Measurements from ENCODE around the gene IKBKE. TPM values are rescaled to one million over a fixed set of nuclear protein-coding genes. Genes with fewer than 3 reads are reported as not detected.

Gene IKBKE
- total RNA-seq, 2 donors from 2014 or later: 3.6 to 6.1 TPM

DNA sequence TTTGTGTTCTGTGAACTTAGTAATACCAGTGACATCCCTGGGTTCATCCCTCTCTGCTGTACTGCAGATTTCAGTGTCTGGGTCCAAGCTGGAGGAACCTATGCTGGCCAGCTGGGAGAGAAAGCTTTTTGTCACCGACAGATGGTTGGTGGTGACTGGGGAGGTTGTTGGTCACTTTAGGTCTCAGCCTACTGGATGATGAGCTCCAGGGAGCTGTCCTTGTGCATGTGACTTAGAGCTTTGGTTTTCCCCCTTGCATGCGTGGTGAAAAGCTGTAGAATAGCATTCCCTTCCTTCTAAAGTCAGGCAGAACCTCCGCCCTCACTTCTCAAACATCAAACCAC is 22.9 kb upstream of the IKBKE start:
- H3K4me3 ChIP-seq: no peak overlapping the region
- no peaks in the 10 kb centered on the region for H3K9me3 ChIP-seq
- no peak overlapping the region for H3K27ac ChIP-seq
- no peak for DNase-seq (ENCODE audit: low spot score)
- intact Hi-C loops (cut with DNase I): no loop called here
- WGBS: 91% methylated on average over 2 of the region's 3 CpGs
- no peaks in the 10 kb centered on the region for H3K4me1 ChIP-seq (replicated peaks)
- no peaks in the 10 kb centered on the region for H3K27me3 ChIP-seq (replicated peaks; ENCODE audit: insufficient read depth)
- H3K36me3 ChIP-seq: no peaks in the 10 kb centered on the region
- TF ChIP-seq, protein P1, sequence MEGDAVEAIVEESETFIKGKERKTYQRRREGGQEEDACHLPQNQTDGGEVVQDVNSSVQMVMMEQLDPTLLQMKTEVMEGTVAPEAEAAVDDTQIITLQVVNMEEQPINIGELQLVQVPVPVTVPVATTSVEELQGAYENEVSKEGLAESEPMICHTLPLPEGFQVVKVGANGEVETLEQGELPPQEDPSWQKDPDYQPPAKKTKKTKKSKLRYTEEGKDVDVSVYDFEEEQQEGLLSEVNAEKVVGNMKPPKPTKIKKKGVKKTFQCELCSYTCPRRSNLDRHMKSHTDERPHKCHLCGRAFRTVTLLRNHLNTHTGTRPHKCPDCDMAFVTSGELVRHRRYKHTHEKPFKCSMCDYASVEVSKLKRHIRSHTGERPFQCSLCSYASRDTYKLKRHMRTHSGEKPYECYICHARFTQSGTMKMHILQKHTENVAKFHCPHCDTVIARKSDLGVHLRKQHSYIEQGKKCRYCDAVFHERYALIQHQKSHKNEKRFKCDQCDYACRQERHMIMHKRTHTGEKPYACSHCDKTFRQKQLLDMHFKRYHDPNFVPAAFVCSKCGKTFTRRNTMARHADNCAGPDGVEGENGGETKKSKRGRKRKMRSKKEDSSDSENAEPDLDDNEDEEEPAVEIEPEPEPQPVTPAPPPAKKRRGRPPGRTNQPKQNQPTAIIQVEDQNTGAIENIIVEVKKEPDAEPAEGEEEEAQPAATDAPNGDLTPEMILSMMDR (IDR thresholded peaks at IDR 0.05): no peak
- TF ChIP-seq POLR2AphosphoS5 (IDR thresholded peaks at IDR 0.05) (no peak), POLR2A (IDR thresholded peaks at IDR 0.05) (no peak)

DNA sequence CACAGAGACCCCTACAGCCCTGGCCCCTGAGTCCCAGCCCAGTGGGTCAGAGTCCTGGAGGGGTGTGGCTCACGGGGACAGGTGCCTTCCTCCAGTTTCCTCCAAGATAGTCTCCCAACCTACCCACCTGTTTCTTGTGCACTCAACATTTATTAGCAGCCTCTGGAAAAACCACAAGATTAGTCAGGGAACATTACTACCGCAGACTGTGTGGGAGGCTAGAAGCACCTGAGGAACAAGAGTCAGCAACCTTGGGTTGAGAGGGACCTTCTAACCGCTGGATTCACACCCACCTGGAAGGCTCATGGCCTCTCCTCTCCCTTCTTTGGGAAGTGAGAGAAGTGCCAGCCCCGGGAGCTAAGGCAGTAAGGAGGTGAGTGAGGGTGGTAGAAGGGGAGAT is 22.5 kb upstream of the IKBKE start:
- H3K9me3 ChIP-seq: no peaks in the 10 kb centered on the region
- H3K4me3 ChIP-seq: no peak overlapping the region
- DNase-seq (ENCODE audit: low spot score): no peak
- H3K27ac ChIP-seq: no peak overlapping the region
- H3K27me3 ChIP-seq (replicated peaks; ENCODE audit: insufficient read depth): no peaks in the 10 kb centered on the region
- no peaks in the 10 kb centered on the region for H3K4me1 ChIP-seq (replicated peaks)
- no peak for TF ChIP-seq POLR2A (IDR thresholded peaks at IDR 0.05)
- TF ChIP-seq, protein P1 (IDR thresholded peaks at IDR 0.05): no peak
- no peaks in the 10 kb centered on the region for H3K36me3 ChIP-seq
- 94% methylated on average over 4 of the region's 4 CpGs for WGBS
- intact Hi-C loops (cut with DNase I): no loop called here

DNA sequence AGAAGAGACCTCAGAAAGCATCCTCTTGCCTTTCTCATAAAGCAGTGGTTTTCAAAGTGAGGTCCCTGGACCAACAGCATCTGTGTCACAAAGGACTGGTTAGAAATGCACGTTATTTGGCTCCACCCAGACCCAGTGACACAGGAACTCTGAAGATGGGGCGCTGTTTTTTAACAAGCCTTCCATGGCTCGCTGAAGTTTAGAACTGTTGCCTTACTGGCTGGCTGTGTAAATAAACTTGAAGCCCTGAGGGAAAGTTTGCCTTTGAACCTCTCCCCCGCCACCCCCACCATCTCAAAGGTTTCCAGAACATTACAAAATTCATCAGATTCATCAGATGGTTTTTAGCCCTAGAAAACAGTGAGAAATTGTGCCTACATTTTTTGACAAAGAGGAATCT is 21.8 kb upstream of the IKBKE start:
- intact Hi-C loops (cut with DNase I): no loop called here
- Histone ChIP-seq H3K9me3 (no peaks in the 10 kb centered on the region), H3K4me1 (replicated peaks) (no peaks in the 10 kb centered on the region), H3K27ac (no peak overlapping the region), H3K36me3 (no peaks in the 10 kb centered on the region), H3K4me3 (no peak overlapping the region), H3K27me3 (replicated peaks; ENCODE audit: insufficient read depth) (no peaks in the 10 kb centered on the region)
- no peak for DNase-seq (ENCODE audit: low spot score)
- 46% methylated on average over 4 of the region's 4 CpGs for WGBS
- TF ChIP-seq POLR2A (IDR thresholded peaks at IDR 0.05): no peak
- TF ChIP-seq POLR2AphosphoS5 (IDR thresholded peaks at IDR 0.05): no peak
- TF ChIP-seq, protein P1 (IDR thresholded peaks at IDR 0.05): no peak

DNA sequence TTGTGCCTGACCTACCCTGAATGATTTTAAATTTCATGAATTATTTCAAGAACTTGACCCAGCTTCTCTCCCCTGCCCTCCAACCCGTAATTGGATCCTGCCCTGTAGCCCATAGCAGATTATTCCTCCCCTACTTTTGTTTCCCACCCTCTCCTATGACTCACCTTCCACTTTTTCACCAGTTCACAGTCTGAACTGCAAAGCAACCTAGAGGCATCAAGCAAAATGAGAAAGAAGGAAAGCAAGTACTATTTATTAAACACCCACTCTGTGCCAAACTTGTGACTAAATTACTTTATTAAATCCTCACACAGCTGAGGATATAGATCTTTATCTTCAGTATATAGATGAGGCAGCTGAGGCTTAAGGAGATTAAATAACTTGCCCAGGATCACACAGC is 20.7 kb upstream of the IKBKE start:
- no peaks in the 10 kb centered on the region for H3K36me3 ChIP-seq
- H3K27ac ChIP-seq: no peak overlapping the region
- TF ChIP-seq POLR2AphosphoS5 (IDR thresholded peaks at IDR 0.05) (no peak), POLR2A (IDR thresholded peaks at IDR 0.05) (no peak)
- TF ChIP-seq, protein P1 (IDR thresholded peaks at IDR 0.05): no peak
- H3K4me1 ChIP-seq (replicated peaks): no peaks in the 10 kb centered on the region
- no peak overlapping the region for H3K4me3 ChIP-seq
- WGBS: 41% methylated on average over 1 of the region's 1 CpG
- DNase-seq (ENCODE audit: low spot score): no peak
- no peaks in the 10 kb centered on the region for H3K9me3 ChIP-seq
- H3K27me3 ChIP-seq (replicated peaks; ENCODE audit: insufficient read depth): no peaks in the 10 kb centered on the region
- intact Hi-C loops (cut with DNase I): no loop called here

DNA sequence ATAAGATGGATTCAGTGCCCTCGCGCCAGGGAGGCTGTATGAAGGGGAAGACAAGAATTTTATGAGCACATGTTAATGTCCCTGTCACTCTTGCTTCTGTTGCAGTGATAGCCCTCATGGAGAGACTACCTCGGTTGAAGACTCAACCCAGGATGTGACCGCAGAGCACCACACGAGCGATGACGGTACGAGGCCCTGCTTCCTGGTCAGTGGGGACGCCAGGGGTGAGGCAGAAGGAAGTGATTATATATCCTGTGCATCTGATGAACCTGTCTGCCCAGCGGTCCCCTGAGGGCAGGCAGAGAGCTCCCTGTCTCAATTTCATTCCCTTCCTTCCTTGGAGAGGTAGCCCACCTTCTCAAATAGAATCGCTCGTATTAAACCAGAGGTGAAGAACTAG is 20.0 kb upstream of the IKBKE start:
- no peak overlapping the region for H3K4me3 ChIP-seq
- 94% methylated on average over 12 of the region's 12 CpGs for WGBS
- H3K27ac ChIP-seq: no peak overlapping the region
- intact Hi-C loops (cut with DNase I): no loop called here
- no peaks in the 10 kb centered on the region for H3K27me3 ChIP-seq (replicated peaks; ENCODE audit: insufficient read depth)
- TF ChIP-seq POLR2A (IDR thresholded peaks at IDR 0.05): no peak
- TF ChIP-seq, protein P1 (IDR thresholded peaks at IDR 0.05): no peak
- no peaks in the 10 kb centered on the region for H3K9me3 ChIP-seq
- DNase-seq (ENCODE audit: low spot score): no peak
- H3K4me1 ChIP-seq (replicated peaks): no peaks in the 10 kb centered on the region
- H3K36me3 ChIP-seq: no peaks in the 10 kb centered on the region

Measured in prostate gland (tissue), 2 donors.